H1 (cell line): ENCODE results near the gene ADGRB3. TPM values are rescaled to one million over a fixed set of nuclear protein-coding genes. Genes with fewer than 3 reads are reported as not detected.

ENCODE experiments used
- CTCF ChIA-PET: fragments of 300-600 bp; sonication (Branson Sonifier 250); formaldehyde crosslinking; loops from one replicate; lab custom pipeline; 2021; ENCODE audit not compliant: partially characterized antibody; lab: Charles Lee
- POLR2A ChIA-PET: fragments of 300-600 bp; sonication (Branson Sonifier 250); formaldehyde crosslinking; loops from one replicate; lab custom pipeline; 2021; ENCODE audit warnings: inconsistent platforms; ENCODE audit not compliant: partially characterized antibody; lab: Charles Lee
- DNase-seq, 2 experiments: peaks; one replicate each; pipeline versions ENCODE4 v3.0.0 to v3.0.0-alpha.2; 2010 to 2022; ENCODE audit warnings: low spot score in 2 of 2, low read depth in 1 of 2, mixed read lengths in 1 of 2
- FAIRE-seq: peaks from 2 replicates; lab custom pipeline; 2011; peaks lifted over from hg19 to GRCh38; lab: Jason Lieb, UNC
- H2AFZ ChIP-seq: 2 replicates; pipeline ENCODE4 v1.8.1; 2012; ENCODE audit warnings: low read length, inconsistent platforms
- H2AK5ac ChIP-seq: 2 replicates; pipeline ENCODE4 v1.6.1; 2013; ENCODE audit warnings: low read depth, low read length
- H2BK120ac ChIP-seq: replicated peaks from 2 replicates; pipeline ENCODE3; 2013; ENCODE audit warnings: low read depth, low read length, inconsistent platforms
- H2BK12ac ChIP-seq: 2 replicates; pipeline ENCODE4 v1.6.1; 2013; ENCODE audit warnings: low read depth, low read length
- H2BK15ac ChIP-seq: 2 replicates; pipeline ENCODE4 v1.6.1; 2013; ENCODE audit warnings: low read length
- H2BK20ac ChIP-seq: 2 replicates; pipeline ENCODE4 v1.6.1; 2013; ENCODE audit warnings: low read length
- H2BK5ac ChIP-seq: 2 replicates; pipeline ENCODE4 v1.6.1; 2013; ENCODE audit warnings: low read depth, low read length
- H3K14ac ChIP-seq: 2 replicates; pipeline ENCODE4 v1.6.1; 2013; ENCODE audit warnings: inconsistent platforms; ENCODE audit not compliant: insufficient read length
- H3K18ac ChIP-seq: 2 replicates; pipeline ENCODE4 v1.6.1; 2013; ENCODE audit warnings: low read length; ENCODE audit errors: extremely low read depth
- H3K23ac ChIP-seq: 2 replicates; pipeline ENCODE4 v1.6.1; 2013; ENCODE audit warnings: inconsistent platforms; ENCODE audit not compliant: insufficient read length
- H3K23me2 ChIP-seq: 2 replicates; pipeline ENCODE4 v1.6.1; 2013; ENCODE audit warnings: low read depth, low read length
- H3K27ac ChIP-seq: 2 replicates; pipeline ENCODE4 v1.6.1; 2011; ENCODE audit warnings: low read depth, low read length, inconsistent platforms
- H3K27me3 ChIP-seq, 4 experiments: replicated peaks in 1 of 4; 1 replicate in 1 of 4; 2 replicates in 3 of 4; pipeline versions ENCODE4 v1.6.1 to v1.8.1; 2011 to 2013; ENCODE audit warnings: low read length in 3 of 4, mild to moderate bottlenecking in 3 of 4, inconsistent platforms in 2 of 4, mixed read lengths in 2 of 4, moderate library complexity in 1 of 4; ENCODE audit not compliant: control insufficient read depth in 3 of 4, insufficient read depth in 3 of 4; ENCODE audit errors: extremely low read depth in 1 of 4
- H3K36me3 ChIP-seq, 4 experiments: 2 replicates each; pipeline versions ENCODE4 v1.6.1 to v1.8.1; 2011 to 2013; ENCODE audit warnings: mild to moderate bottlenecking in 4 of 4, low read length in 3 of 4, moderate library complexity in 2 of 4, control low read depth in 1 of 4, inconsistent platforms in 1 of 4; ENCODE audit not compliant: insufficient read depth in 4 of 4, control insufficient read depth in 2 of 4
- H3K4ac ChIP-seq: replicated peaks from 2 replicates; pipeline ENCODE3; 2013; ENCODE audit warnings: low read length, low read depth, mixed read lengths, inconsistent platforms; ENCODE audit not compliant: insufficient read length
- H3K4me1 ChIP-seq, 4 experiments: replicated peaks in 1 of 4; 1 replicate in 1 of 4; 2 replicates in 3 of 4; pipeline versions ENCODE4 v1.6.1 to v1.8.1; 2011 to 2013; ENCODE audit warnings: low read length in 3 of 4, inconsistent platforms in 2 of 4, mixed read lengths in 1 of 4; ENCODE audit not compliant: insufficient read depth in 4 of 4, control insufficient read depth in 3 of 4
- H3K4me2 ChIP-seq, 2 experiments: 2 replicates each; pipeline versions ENCODE4 v1.6.1 to v1.8.1; 2011 to 2013; ENCODE audit warnings: low read depth in 2 of 2, low read length in 2 of 2, control low read depth in 1 of 2, inconsistent platforms in 1 of 2, mild to moderate bottlenecking in 1 of 2; ENCODE audit not compliant: insufficient read depth in 1 of 2
- H3K4me3 ChIP-seq, 4 experiments: fragments of 200-600, 300-600 bp in 1 of 4; sonication (generic), shearing (Covaris generic), sonication (Bioruptor Twin) in 1 of 4; 2 replicates each; pipeline versions ENCODE4 v1.5.1 to v1.8.1; 2011 to 2016; ENCODE audit warnings: low read length in 4 of 4, low read depth in 3 of 4, control low read depth in 2 of 4, inconsistent platforms in 2 of 4, mild to moderate bottlenecking in 2 of 4, mixed read lengths in 1 of 4, moderate library complexity in 1 of 4; ENCODE audit not compliant: insufficient read depth in 2 of 4; ENCODE audit errors: extremely low read depth in 1 of 4
- H3K56ac ChIP-seq: replicated peaks from 2 replicates; pipeline ENCODE3; 2013; ENCODE audit warnings: low read depth, mild to moderate bottlenecking, mixed read lengths, low read length, inconsistent platforms; ENCODE audit not compliant: insufficient read length
- H3K79me1 ChIP-seq: 2 replicates; pipeline ENCODE4 v1.6.1; 2013; ENCODE audit warnings: low read depth, low read length, control low read depth
- H3K79me2 ChIP-seq, 2 experiments: 2 replicates each; pipeline versions ENCODE4 v1.6.1 to v1.8.1; 2012 to 2013; ENCODE audit warnings: low read length in 2 of 2, mild to moderate bottlenecking in 2 of 2, inconsistent platforms in 1 of 2; ENCODE audit not compliant: insufficient read depth in 2 of 2, control insufficient read depth in 1 of 2
- H3K9ac ChIP-seq, 4 experiments: replicated peaks in 1 of 4; 1 replicate in 1 of 4; 2 replicates in 3 of 4; pipeline versions ENCODE4 v1.6.1 to v1.8.1; 2011 to 2013; ENCODE audit warnings: low read depth in 3 of 4, low read length in 3 of 4, control low read depth in 2 of 4, mild to moderate bottlenecking in 2 of 4, moderate library complexity in 2 of 4, inconsistent platforms in 1 of 4; ENCODE audit errors: extremely low read depth in 1 of 4
- H3K9me3 ChIP-seq, 2 experiments: 2 replicates each; pipeline versions ENCODE4 v1.6.1 to v1.8.1; 2012 to 2013; ENCODE audit warnings: mild to moderate bottlenecking in 2 of 2, moderate library complexity in 2 of 2, control low read depth in 1 of 2, inconsistent platforms in 1 of 2, low read depth in 1 of 2, low read length in 1 of 2, mixed read lengths in 1 of 2; ENCODE audit not compliant: insufficient read depth in 2 of 2
- H4K20me1 ChIP-seq, 2 experiments: replicated peaks in 1 of 2; 2 replicates each; pipeline versions ENCODE3 to v1.8.1; 2011 to 2013; ENCODE audit warnings: inconsistent platforms in 2 of 2, low read length in 2 of 2, mild to moderate bottlenecking in 1 of 2; ENCODE audit not compliant: insufficient read depth in 2 of 2, control insufficient read depth in 1 of 2
- H4K5ac ChIP-seq: 2 replicates; pipeline ENCODE4 v1.6.1; 2013; ENCODE audit warnings: low read length, low read depth, mixed read lengths, inconsistent platforms; ENCODE audit not compliant: insufficient read length
- H4K8ac ChIP-seq: 2 replicates; pipeline ENCODE4 v1.8.0; 2013; ENCODE audit warnings: mild to moderate bottlenecking, moderate library complexity, low read length, inconsistent platforms; ENCODE audit not compliant: insufficient read depth; ENCODE audit errors: extremely low read depth
- H4K91ac ChIP-seq: replicated peaks from 2 replicates; pipeline ENCODE3; 2013; ENCODE audit warnings: low read length, mixed read lengths, inconsistent platforms; ENCODE audit not compliant: insufficient read length
- CHD2 ChIP-seq: IDR thresholded peaks from 2 replicates; pipeline ENCODE4 v1.6.1; 2012; ENCODE audit warnings: low read length, improper control_type of control experiment
- GTF2F1 ChIP-seq: IDR thresholded peaks from 2 replicates; pipeline ENCODE4 v1.6.1; 2012; ENCODE audit warnings: low read depth, low read length, improper control_type of control experiment, borderline replicate concordance
- HDAC2 ChIP-seq, 2 experiments: fragments of 300-600 bp in 1 of 2; sonication (generic) in 1 of 2; IDR thresholded peaks; 2 replicates each; pipeline ENCODE4 v1.6.1; 2011 to 2012; ENCODE audit warnings: low read depth in 2 of 2, low read length in 2 of 2, mild to moderate bottlenecking in 2 of 2, moderate library complexity in 2 of 2, borderline replicate concordance in 1 of 2, inconsistent platforms in 1 of 2
- POLR2AphosphoS5 ChIP-seq: IDR thresholded peaks from 2 replicates; pipeline ENCODE4 v1.6.1; 2011; ENCODE audit warnings: low read depth, low read length
- TBP ChIP-seq: IDR thresholded peaks from 2 replicates; pipeline ENCODE4 v1.6.1; 2011; ENCODE audit warnings: low read depth, low read length, improper control_type of control experiment
- TEAD4 ChIP-seq: IDR thresholded peaks from 2 replicates; pipeline ENCODE4 v1.6.1; 2012; ENCODE audit warnings: low read depth, low read length, inconsistent platforms, mixed read lengths
- WGBS, 2 experiments: shearing (Covaris generic) in 1 of 2; methylation state at CpG; one replicate each; pipeline versions ENCODE4 v1.1.6 to v1.1.7; 2013 to 2015; ENCODE audit warnings: low lambda C conversion rate in 2 of 2, mixed read lengths in 2 of 2, inconsistent platforms in 1 of 2, low coverage in 1 of 2, missing lambda C conversion rate in 1 of 2; ENCODE audit not compliant: insufficient replicate concordance in 2 of 2, insufficient coverage in 1 of 2, insufficient read length in 1 of 2; ENCODE audit errors: extremely low coverage in 1 of 2, missing lambda C conversion rate in 1 of 2; 5-methylcytosine and 5-hydroxymethylcytosine counted together
- polyA plus RNA-seq, 7 experiments: library from polyadenylated mRNA; depleted of rRNA in 3 of 7; stranded (reverse) in 5 of 7; unstranded in 2 of 7; fragments of >200 nt in 5 of 7; fragments of 200-250 nt in 2 of 7; gene quantifications; 1 replicate in 5 of 7; 2 replicates in 1 of 7; 4 replicates in 1 of 7; pipeline versions ENCODE4 v1.2.1 to v1.2.3, GENCODE V29; 2011 to 2013; ENCODE audit warnings: missing spikeins in 2 of 7, mixed read lengths in 2 of 7
- total RNA-seq: library from RNA; stranded (reverse); fragmentation: NEBNext Ultra II Directional; extraction: Animal tissue kit (Norgen Biotek cat#: 25700); gene quantifications from 2 replicates; pipeline ENCODE4 v1.2.1, GENCODE V29; 2021

The ADGRB3 gene
- total and polyA plus RNA-seq, 2 of the 8 experiments (the other 6 are each of a cell fraction or from before 2014, with no cell fraction given) = 0.35 to 1.2 TPM

DNA sequence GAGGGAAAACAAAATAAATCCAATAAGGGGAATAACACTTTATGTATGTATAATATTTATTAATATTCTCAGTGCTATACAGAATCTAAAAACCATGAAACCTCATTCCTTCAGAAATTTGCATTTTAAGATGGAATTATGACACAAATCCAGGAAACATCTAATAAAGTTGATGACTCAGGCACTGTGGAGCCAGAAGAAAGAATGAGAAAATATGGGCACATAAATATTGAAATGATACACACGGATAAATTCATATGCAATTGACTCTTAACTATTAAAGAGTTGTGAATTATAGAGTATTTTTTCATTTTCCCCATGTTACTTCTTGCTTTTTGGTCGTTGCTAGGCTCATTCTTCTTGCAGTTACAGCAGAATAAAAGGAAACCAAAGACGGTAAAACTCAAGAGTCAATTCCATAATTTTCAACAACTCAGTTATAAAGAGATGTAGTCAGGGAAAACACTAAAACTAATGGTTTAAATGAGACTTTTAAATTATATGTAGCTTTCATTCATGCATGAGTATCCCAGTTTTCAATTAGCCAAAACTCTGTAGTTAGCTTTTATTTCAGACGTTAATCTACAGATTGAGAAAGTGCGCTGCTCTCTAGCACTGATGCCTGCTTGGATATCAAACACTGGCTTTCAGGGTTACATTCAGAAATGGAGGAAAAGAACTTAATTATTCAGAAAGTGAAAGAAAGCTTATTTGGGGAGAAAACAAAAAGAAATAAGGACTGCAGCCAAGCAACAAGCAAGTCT, 95.4 kb downstream of the ADGRB3 start:
- H3K14ac ChIP-seq = no peak overlapping the region
- no peak overlapping the region for H3K23ac ChIP-seq
- H2BK15ac ChIP-seq = no peak overlapping the region
- H3K23me2 ChIP-seq = no peaks in the 10 kb centered on the region
- H3K4me3 ChIP-seq = no peak overlapping the region
- ChIA-PET CTCF (no interaction called here), POLR2A (no interaction called here)
- H3K79me1 ChIP-seq = no peaks in the 10 kb centered on the region
- no peak for DNase-seq
- H3K36me3 ChIP-seq = no peaks in the 10 kb centered on the region
- no peak overlapping the region for H2BK20ac ChIP-seq
- no peak overlapping the region for H2AK5ac ChIP-seq
- H4K5ac ChIP-seq = no peak overlapping the region
- no peak overlapping the region for H3K4ac ChIP-seq
- H3K27me3 ChIP-seq = no peaks in the 10 kb centered on the region
- H3K9me3 ChIP-seq = no peaks in the 10 kb centered on the region
- H2BK12ac ChIP-seq = no peak overlapping the region
- no peaks in the 10 kb centered on the region for H4K20me1 ChIP-seq
- no peak overlapping the region for H3K18ac ChIP-seq
- no peak overlapping the region for H2AFZ ChIP-seq
- FAIRE-seq = no peak
- H3K4me2 ChIP-seq = no peak overlapping the region
- no peak overlapping the region for H2BK5ac ChIP-seq
- H4K91ac ChIP-seq = no peak overlapping the region
- H3K79me2 ChIP-seq = no peaks in the 10 kb centered on the region
- no peaks in the 10 kb centered on the region for H3K4me1 ChIP-seq
- no peak overlapping the region for H3K56ac ChIP-seq
- no peak overlapping the region for H4K8ac ChIP-seq
- no peak overlapping the region for H3K9ac ChIP-seq
- no peak overlapping the region for H3K27ac ChIP-seq
- WGBS, 2 experiments = 92% methylated on average over 5 of the region's 5 CpGs; no CpG with 5 or more reads in 1 of the 2 experiments
- H2BK120ac ChIP-seq = no peak overlapping the region
- TF ChIP-seq TBP = no peak
- TF ChIP-seq GTF2F1 = no peak
- no peak for TF ChIP-seq CHD2
- TF ChIP-seq POLR2AphosphoS5 = no peak
- no peak for TF ChIP-seq HDAC2 (IDR thresholded peaks at IDR 0.05; ENCODE audit: borderline replicate concordance in 1 of 2, low read depth in 2 of 2, low read length in 2 of 2)
- no peak for TF ChIP-seq TEAD4
